Transverse colon (tissue), 4 donors: ENCODE measurements around the gene FOXP1. TPM values are rescaled to one million over a fixed set of nuclear protein-coding genes. Genes with fewer than 3 reads are reported as not detected.
A peak's percentile ranks its signal among the peaks of the same experiment; 100 is the strongest.

Experiments
- DNase-seq: peaks from one replicate; pipeline ENCODE4 v3.0.0-alpha.2; 2019
- H3K27ac ChIP-seq, 4 donors: fragments of 200-600 bp; sonication (generic); 2 replicates each; pipeline ENCODE4 v1.5.1; 2016 to 2018; ENCODE audit warnings: inconsistent platforms in 4 of 4
- H3K27me3 ChIP-seq: fragments of 200-600 bp; sonication (generic); 2 replicates; pipeline ENCODE4 v1.5.1; 2017; ENCODE audit warnings: inconsistent platforms
- H3K36me3 ChIP-seq, 4 donors: fragments of 200-600 bp; sonication (generic); 2 replicates each; pipeline ENCODE4 v1.5.1; 2017 to 2019; ENCODE audit warnings: inconsistent platforms in 4 of 4
- H3K4me1 ChIP-seq, 4 donors: fragments of 200-600 bp; sonication (generic); 2 replicates each; pipeline ENCODE4 v1.5.1; 2017 to 2020; ENCODE audit warnings: inconsistent platforms in 4 of 4
- H3K4me3 ChIP-seq, 4 donors: fragments of 200-600 bp; sonication (generic); 1 replicate in 1 of 4; 2 replicates in 3 of 4; pipeline versions ENCODE4 v1.5.1 to v1.6.1; 2017 to 2019; ENCODE audit warnings: inconsistent platforms in 4 of 4
- H3K9me3 ChIP-seq, 2 donors: fragments of 200-600 bp; sonication (generic); 2 replicates each; pipeline ENCODE4 v1.5.1; 2017 to 2019; ENCODE audit warnings: inconsistent platforms in 2 of 2
- CTCF ChIP-seq, 5 experiments: fragments of 200-600 bp in 3 of 5; fragments of 450-650 bp in 2 of 5; sonication (generic) in 3 of 5; IDR thresholded peaks; 1 replicate in 2 of 5; 2 replicates in 3 of 5; pipeline ENCODE4 v1.5.1; 2016 to 2017; ENCODE audit warnings: antibody characterized with exemption in 5 of 5, inconsistent platforms in 3 of 5, mild to moderate bottlenecking in 2 of 5, moderate library complexity in 1 of 5
- EP300 ChIP-seq: sonication (generic); formaldehyde crosslinking; IDR thresholded peaks from one replicate; pipeline ENCODE4 v1.6.1; 2017; ENCODE audit warnings: antibody characterized with exemption, low read depth
- POLR2A ChIP-seq: fragments of 450-650 bp; IDR thresholded peaks from one replicate; pipeline ENCODE4 v1.6.1; 2016; ENCODE audit warnings: antibody characterized with exemption, mild to moderate bottlenecking, moderate library complexity
- POLR2AphosphoS5 ChIP-seq, 3 donors: sonication (generic); formaldehyde crosslinking; IDR thresholded peaks; one replicate each; pipeline ENCODE4 v1.6.1; 2016; ENCODE audit warnings: antibody characterized with exemption in 3 of 3
- WGBS, 2 donors: methylation state at CpG; one replicate each; pipeline ENCODE4 v1.1.5; 2018; ENCODE audit warnings: low coverage in 1 of 2; 5-methylcytosine and 5-hydroxymethylcytosine counted together
- in situ Hi-C, 4 donors: fragments of 200-750 bp; cut with MboI; loops; one replicate each; pipeline versions ENCODE4 v1.15.0 to v1.15.1; 2017; ENCODE audit warnings: low sequenced_read_pairs in 3 of 4, low pct_ligation_motif_present in 1 of 4, low pct_unique_long_range_greater_than_20kb in 1 of 4
- intact Hi-C: fragments of 100-400 bp; cut with DNase I; formaldehyde crosslinking; loops from one replicate; pipeline ENCODE4 v1.15.1; 2023; ENCODE audit warnings: low total_unique reads
- total RNA-seq, 4 donors: library from RNA; depleted of rRNA; stranded (reverse); fragments of >200 nt; gene quantifications; one replicate each; pipeline ENCODE4 v1.1.0, GENCODE V29; 2016

FOXP1 gene
- total RNA-seq, 4 donors from 2014 or later = 102 to 260 (median 150) TPM

- intact Hi-C loops (no loop called here), in situ Hi-C loops (no loop called here)
- H3K4me1 ChIP-seq = peaks cover 9 to 30% (median 18%) of the 10 kb centered on the region in 4 donors
- 44 to 51% methylated on average over 6 to 7 of the region's 7 CpGs for WGBS, 2 donors
- no peak overlapping the region for H3K4me3 ChIP-seq
- H3K27me3 ChIP-seq = no peaks in the 10 kb centered on the region
- H3K36me3 ChIP-seq = no peaks in the 10 kb centered on the region
- DNase-seq = no peak
- TF ChIP-seq CTCF (IDR thresholded peaks at IDR 0.05) (no peak), EP300 (no peak), POLR2AphosphoS5 (IDR thresholded peaks at IDR 0.05) (no peak)
- peak overlapping the region; percentile 35 to 64 (median 60) for H3K27ac ChIP-seq
- no peaks in the 10 kb centered on the region for H3K9me3 ChIP-seq
Observed at GRCh38 chr3:71254281-71255057, 329.1 kb downstream of the FOXP1 start.

- in situ Hi-C loops = no loop called here
- no peak overlapping the region for H3K4me3 ChIP-seq
- TF ChIP-seq CTCF (IDR thresholded peaks at IDR 0.05) (no peak), POLR2A (no peak), EP300 (no peak), POLR2AphosphoS5 (IDR thresholded peaks at IDR 0.05) (no peak)
- no peak for DNase-seq
- no peaks in the 10 kb centered on the region for H3K36me3 ChIP-seq
- intact Hi-C loops = no loop called here
- 91 to 100% methylated on average over 2 of the region's 2 CpGs for WGBS, 2 donors
- H3K9me3 ChIP-seq = no peaks in the 10 kb centered on the region
- H3K4me1 ChIP-seq = peaks cover 6 to 22% (median 16%) of the 10 kb centered on the region in 4 donors
- H3K27me3 ChIP-seq = no peaks in the 10 kb centered on the region
- H3K27ac ChIP-seq = no peak overlapping the region
Observed at GRCh38 chr3:71253169-71253568, 330.4 kb downstream of the FOXP1 start.

GRCh38 chr3:71252466-71252865 lies 331.1 kb downstream of the FOXP1 start:
- Histone ChIP-seq H3K9me3 (no peaks in the 10 kb centered on the region), H3K27ac (no peak overlapping the region), H3K27me3 (no peaks in the 10 kb centered on the region), H3K36me3 (no peaks in the 10 kb centered on the region), H3K4me1 (peaks cover 6 to 19% (median 13%) of the 10 kb centered on the region in 4 donors), H3K4me3 (no peak overlapping the region)
- DNase-seq = no peak
- TF ChIP-seq POLR2AphosphoS5 (IDR thresholded peaks at IDR 0.05) (no peak), POLR2A (no peak), CTCF (IDR thresholded peaks at IDR 0.05) (no peak), EP300 (no peak)
- intact Hi-C loops (no loop called here), in situ Hi-C loops (no loop called here)
- 77 to 100% methylated on average over 2 of the region's 2 CpGs for WGBS, 2 donors

- TF ChIP-seq CTCF (IDR thresholded peaks at IDR 0.05) = no peak
- no peak for TF ChIP-seq POLR2A
- no peak for TF ChIP-seq POLR2AphosphoS5 (IDR thresholded peaks at IDR 0.05)
- TF ChIP-seq EP300 = no peak
- H3K4me1 ChIP-seq = peaks cover 6 to 19% (median 14%) of the 10 kb centered on the region in 4 donors
- no peaks in the 10 kb centered on the region for H3K36me3 ChIP-seq
- H3K27me3 ChIP-seq = no peaks in the 10 kb centered on the region
- H3K27ac ChIP-seq = no peak overlapping the region
- in situ Hi-C loops (no loop called here), intact Hi-C loops (no loop called here)
- no peak for DNase-seq
- no peak overlapping the region for H3K4me3 ChIP-seq
- 77 to 84% methylated on average over 5 to 8 of the region's 8 CpGs for WGBS, 2 donors
- H3K9me3 ChIP-seq = no peaks in the 10 kb centered on the region
Observed at GRCh38 chr3:71251156-71251775, 332.3 kb downstream of the FOXP1 start.
